Measurements from ENCODE around the gene SORCS3. TPM values are rescaled to one million over a fixed set of nuclear protein-coding genes. Genes with fewer than 3 reads are reported as not detected.

SORCS3 gene
- total RNA-seq, 2 donors from 2014 or later, result not detected

- Mint-ChIP-seq H3K4me3 (no peak overlapping the region), H3K4me1 (ENCODE audit: low read depth in 2 of 2) (no peaks in the 10 kb centered on the region), H3K27me3 (no peaks in the 10 kb centered on the region), H3K27ac (no peak overlapping the region), H3K9me3 (peaks cover 8% of the 10 kb centered on the region), H3K36me3 (no peaks in the 10 kb centered on the region)
- ATAC-seq (no peak), DNase-seq (ENCODE audit: low spot score) (no peak)
Measured at GRCh38 chr10:105195831-105196230, 554.7 kb downstream of the SORCS3 start.

- no peak for DNase-seq (ENCODE audit: low spot score)
- Mint-ChIP-seq H3K36me3 (no peaks in the 10 kb centered on the region), H3K27ac (no peak overlapping the region), H3K4me3 (no peak overlapping the region), H3K27me3 (no peaks in the 10 kb centered on the region), H3K9me3 (peaks cover 13% of the 10 kb centered on the region), H3K4me1 (ENCODE audit: low read depth in 2 of 2) (no peaks in the 10 kb centered on the region)
- no peak for ATAC-seq
Measured at GRCh38 chr10:105197598-105198364, 556.7 kb downstream of the SORCS3 start.

DNA sequence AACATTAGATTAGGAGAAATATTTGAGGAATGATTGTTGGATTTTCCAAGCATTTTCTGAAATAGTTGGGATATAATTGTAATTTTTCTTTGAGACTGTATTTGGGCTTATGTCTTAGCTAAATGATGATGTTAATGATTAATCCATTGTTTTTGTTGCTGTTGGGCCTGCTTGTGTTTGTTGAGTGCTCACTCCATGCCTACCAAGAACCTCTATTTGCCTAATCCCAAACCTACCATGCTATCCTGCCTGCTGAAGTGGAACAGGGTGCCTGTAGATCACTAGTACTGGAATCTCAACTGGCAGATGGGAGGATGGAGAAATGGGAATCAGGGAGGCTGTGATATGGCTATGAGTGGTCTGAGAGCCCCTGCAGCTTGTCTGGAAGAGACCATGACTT is 565.5 kb downstream of the SORCS3 start:
- Mint-ChIP-seq H3K27me3 (no peaks in the 10 kb centered on the region), H3K4me1 (ENCODE audit: low read depth in 2 of 2) (no peaks in the 10 kb centered on the region), H3K36me3 (no peaks in the 10 kb centered on the region), H3K27ac (no peak overlapping the region), H3K4me3 (no peak overlapping the region), H3K9me3 (peaks cover 11% of the 10 kb centered on the region)
- DNase-seq (ENCODE audit: low spot score), result no peak
- ATAC-seq, result no peak

DNA sequence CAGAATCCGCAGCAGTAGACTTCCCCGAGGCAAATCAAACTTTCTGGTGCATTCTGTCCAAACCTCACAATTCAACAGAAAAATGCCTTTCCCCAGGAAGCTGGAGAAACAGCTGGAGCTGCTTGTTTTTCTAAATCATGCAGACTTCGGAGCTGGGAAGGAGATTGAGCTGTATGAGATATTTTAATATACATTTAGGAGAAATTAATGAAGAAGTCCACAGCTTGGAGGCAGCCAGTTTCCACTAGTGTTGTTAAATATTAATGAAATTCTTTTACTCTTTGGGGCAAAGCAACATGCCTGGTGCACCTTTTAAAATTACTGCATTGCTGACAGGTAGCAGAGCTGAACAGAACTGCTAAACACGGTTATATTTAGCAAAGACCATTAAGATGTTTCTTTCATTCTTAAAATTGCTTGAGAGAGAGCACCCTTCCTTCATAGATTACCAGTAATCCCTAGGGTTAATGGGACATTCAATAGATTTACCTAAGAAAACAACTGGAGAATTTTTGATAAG is 566.4 kb downstream of the SORCS3 start:
- DNase-seq (ENCODE audit: low spot score), result no peak
- Mint-ChIP-seq H3K4me1 (ENCODE audit: low read depth in 2 of 2) (no peaks in the 10 kb centered on the region), H3K4me3 (no peak overlapping the region), H3K9me3 (peaks cover 11% of the 10 kb centered on the region), H3K27me3 (no peaks in the 10 kb centered on the region), H3K27ac (no peak overlapping the region), H3K36me3 (no peaks in the 10 kb centered on the region)
- no peak for ATAC-seq

DNA sequence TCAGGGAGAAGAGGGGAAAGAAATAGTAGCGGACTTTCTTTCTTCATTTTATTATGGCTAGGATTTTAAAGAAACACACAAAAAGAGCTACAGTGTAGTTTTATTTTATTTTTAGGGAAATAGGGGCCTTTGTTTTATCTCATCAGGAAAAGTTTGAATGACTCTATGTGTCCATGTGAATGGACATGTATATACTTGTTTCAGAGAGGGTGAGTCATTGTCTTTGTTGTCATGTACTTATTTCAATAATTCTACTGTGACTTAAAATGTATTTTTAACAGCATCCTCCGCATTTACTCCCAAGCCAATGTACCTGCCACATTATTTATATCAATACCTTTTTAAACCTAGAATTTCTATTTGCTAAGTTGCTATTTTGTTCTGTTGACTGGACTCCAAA is 569.5 kb downstream of the SORCS3 start:
- Mint-ChIP-seq H3K4me1 (ENCODE audit: low read depth in 2 of 2) (no peaks in the 10 kb centered on the region), H3K27ac (no peak overlapping the region), H3K36me3 (no peaks in the 10 kb centered on the region), H3K27me3 (no peaks in the 10 kb centered on the region), H3K4me3 (no peak overlapping the region), H3K9me3 (peaks cover 18% of the 10 kb centered on the region)
- ATAC-seq, result no peak
- no peak for DNase-seq (ENCODE audit: low spot score)

DNA sequence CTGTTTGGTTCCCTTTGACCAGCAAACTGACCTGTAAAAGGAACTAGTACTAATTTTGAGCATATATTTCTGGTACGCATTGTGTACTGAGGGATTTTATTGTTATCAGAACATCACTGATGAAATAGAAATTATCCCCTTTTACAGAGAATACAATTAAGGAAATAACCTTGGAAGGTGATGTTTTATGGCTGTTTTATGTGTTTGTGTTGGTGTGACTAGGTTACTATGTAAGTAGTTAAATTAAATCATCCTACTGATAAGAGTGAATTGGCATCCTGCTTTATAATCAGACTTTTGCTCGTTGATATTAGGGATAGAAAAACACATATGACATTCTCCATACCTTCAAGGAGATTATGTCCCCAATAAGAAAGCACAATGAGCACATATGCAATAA is 596.6 kb downstream of the SORCS3 start:
- Mint-ChIP-seq H3K36me3 (no peaks in the 10 kb centered on the region), H3K9me3 (peaks cover 5% of the 10 kb centered on the region), H3K27ac (no peak overlapping the region), H3K4me1 (ENCODE audit: low read depth in 2 of 2) (no peaks in the 10 kb centered on the region), H3K27me3 (no peaks in the 10 kb centered on the region), H3K4me3 (no peak overlapping the region)
- ATAC-seq (no peak), DNase-seq (ENCODE audit: low spot score) (no peak)

DNA sequence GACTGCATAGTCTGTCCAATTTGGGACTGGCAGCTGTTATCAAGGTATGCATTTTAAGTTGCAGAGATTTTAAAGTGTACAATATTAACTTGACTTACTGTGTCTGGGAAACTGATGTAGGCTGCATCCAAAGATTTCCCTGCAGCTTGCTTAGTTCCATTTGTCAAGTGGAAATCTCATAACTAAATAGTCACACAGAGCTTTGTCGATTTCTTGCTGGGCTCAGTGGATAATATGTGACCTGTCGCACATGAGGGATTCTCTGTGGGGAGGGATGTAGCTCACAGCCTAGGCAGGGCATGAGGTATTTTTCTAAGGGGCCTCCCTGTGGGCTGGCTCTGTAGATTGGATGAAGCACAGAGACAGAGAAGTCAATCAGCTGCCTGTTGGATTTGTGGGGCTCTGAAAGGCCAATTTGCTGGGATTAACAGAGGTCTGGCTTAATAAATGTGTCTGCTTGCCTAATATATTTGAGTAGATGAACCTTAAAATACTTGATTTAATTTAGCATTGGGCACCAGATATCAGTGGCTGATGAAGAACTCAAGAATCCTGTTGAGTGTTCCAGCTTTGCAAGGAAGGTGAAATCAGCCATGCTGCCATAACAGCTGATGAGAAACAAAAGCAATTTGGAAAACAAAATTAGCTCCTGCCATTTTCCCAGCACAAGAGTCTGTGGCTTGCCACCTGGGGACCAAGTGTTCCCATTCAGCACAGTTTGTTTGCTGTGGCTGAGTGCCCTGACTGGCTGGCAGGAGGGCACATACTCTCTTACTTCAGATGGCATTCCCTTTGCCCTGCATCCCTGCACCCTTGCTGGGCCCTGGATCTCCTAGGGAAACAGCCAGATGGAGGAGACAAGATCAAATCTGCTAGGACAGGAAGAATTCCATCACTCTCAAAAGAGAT is 598.5 kb downstream of the SORCS3 start:
- no peaks in the 10 kb centered on the region for H3K27me3 Mint-ChIP-seq
- H3K36me3 Mint-ChIP-seq, result no peaks in the 10 kb centered on the region
- ATAC-seq (no peak), DNase-seq (ENCODE audit: low spot score) (no peak)
- peaks cover 5% of the 10 kb centered on the region for H3K9me3 Mint-ChIP-seq
- H3K4me1 Mint-ChIP-seq (ENCODE audit: low read depth in 2 of 2), result no peaks in the 10 kb centered on the region
- no peak overlapping the region for H3K27ac Mint-ChIP-seq
- H3K4me3 Mint-ChIP-seq, result no peak overlapping the region

DNA sequence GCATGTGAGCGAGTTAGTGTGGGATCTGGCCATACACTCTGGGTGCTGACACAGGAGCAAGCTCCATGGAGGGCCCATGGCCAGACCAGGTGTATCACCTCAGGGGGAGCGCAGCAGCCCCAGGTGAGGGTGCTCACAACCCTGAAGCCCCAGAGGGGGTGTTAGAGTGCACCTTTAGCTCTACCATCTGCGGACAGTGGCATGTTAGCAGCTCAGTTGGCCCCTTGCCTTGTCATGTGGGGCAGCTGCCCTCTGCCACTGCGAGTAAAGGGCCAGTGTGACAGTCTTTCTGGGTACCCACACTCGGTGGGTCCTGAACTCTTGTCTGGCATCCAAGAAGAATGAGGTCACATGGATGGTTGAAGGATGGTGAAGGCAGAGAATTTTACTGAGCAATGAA is 600.2 kb downstream of the SORCS3 start:
- ATAC-seq (peak in 1 of 2 donors; percentile 52), DNase-seq (ENCODE audit: low spot score) (no peak)
- no peak overlapping the region for H3K4me3 Mint-ChIP-seq
- H3K27ac Mint-ChIP-seq, result no peak overlapping the region
- no peaks in the 10 kb centered on the region for H3K9me3 Mint-ChIP-seq
- H3K36me3 Mint-ChIP-seq, result no peaks in the 10 kb centered on the region
- no peaks in the 10 kb centered on the region for H3K27me3 Mint-ChIP-seq
- no peaks in the 10 kb centered on the region for H3K4me1 Mint-ChIP-seq (ENCODE audit: low read depth in 2 of 2)

DNA sequence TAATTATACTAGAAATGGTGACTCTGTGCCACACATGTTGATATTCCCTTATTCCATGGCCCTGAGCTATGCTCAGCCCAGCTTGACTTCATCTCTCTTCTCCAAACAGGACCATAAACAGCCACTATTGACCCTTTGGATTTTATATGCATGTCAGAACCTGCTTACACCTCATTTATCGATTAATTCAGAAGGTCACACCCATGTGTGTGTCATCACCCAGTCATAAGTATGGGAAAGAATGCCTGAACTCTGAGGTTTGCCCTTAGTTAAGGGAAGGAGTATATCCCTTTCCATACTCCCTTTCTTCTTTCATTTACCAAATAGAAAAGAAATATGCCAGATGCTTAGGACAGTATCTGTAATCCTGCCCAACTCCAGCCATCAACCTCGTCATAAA is 602.3 kb downstream of the SORCS3 start:
- no peak for ATAC-seq
- no peak overlapping the region for H3K27ac Mint-ChIP-seq
- H3K9me3 Mint-ChIP-seq, result no peaks in the 10 kb centered on the region
- H3K36me3 Mint-ChIP-seq, result no peaks in the 10 kb centered on the region
- no peaks in the 10 kb centered on the region for H3K4me1 Mint-ChIP-seq (ENCODE audit: low read depth in 2 of 2)
- no peaks in the 10 kb centered on the region for H3K27me3 Mint-ChIP-seq
- no peak for DNase-seq (ENCODE audit: low spot score)
- no peak overlapping the region for H3K4me3 Mint-ChIP-seq

GRCh38 chr10:105243825-105244224 is 602.7 kb downstream of the SORCS3 start:
- no peaks in the 10 kb centered on the region for H3K27me3 Mint-ChIP-seq
- no peaks in the 10 kb centered on the region for H3K36me3 Mint-ChIP-seq
- no peak overlapping the region for H3K27ac Mint-ChIP-seq
- DNase-seq (ENCODE audit: low spot score), result no peak
- no peaks in the 10 kb centered on the region for H3K4me1 Mint-ChIP-seq (ENCODE audit: low read depth in 2 of 2)
- H3K9me3 Mint-ChIP-seq, result peaks cover under 1% of the 10 kb centered on the region
- H3K4me3 Mint-ChIP-seq, result no peak overlapping the region
- ATAC-seq, result no peak

DNA sequence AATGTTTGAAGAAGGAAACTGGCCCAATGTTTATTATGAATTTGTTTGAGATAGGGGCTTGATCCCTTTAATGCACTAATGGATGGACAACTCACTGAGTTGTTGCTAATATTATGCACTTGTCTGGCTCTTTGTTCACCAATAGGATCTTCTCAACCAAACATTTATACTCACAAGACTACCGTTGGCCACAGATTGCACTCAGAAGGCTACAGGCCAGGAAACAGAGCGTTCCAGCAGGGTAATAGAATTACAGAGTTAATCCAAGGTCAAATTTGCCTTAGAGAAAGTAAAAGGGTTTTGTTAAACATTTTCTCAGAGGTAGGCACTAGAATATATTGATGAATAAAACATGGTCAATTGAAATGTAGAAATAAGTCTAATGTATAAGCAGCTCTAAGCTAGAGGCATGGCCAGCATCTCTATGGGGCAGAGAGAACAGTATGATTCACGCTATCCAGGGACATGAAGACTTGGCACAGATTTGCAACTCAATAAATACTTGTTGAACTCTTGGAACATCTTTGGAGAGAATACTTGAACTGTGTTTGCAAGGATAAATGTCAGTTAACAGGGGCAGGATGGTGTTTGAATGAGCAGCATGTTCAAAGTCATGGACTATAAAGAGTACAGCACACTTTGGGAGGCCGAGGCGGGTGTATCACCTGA is 606.9 kb downstream of the SORCS3 start:
- no peaks in the 10 kb centered on the region for H3K36me3 Mint-ChIP-seq
- H3K4me3 Mint-ChIP-seq, result no peak overlapping the region
- no peaks in the 10 kb centered on the region for H3K27me3 Mint-ChIP-seq
- ATAC-seq (no peak), DNase-seq (ENCODE audit: low spot score) (no peak)
- H3K27ac Mint-ChIP-seq, result no peak overlapping the region
- H3K9me3 Mint-ChIP-seq, result peaks cover 6% of the 10 kb centered on the region
- H3K4me1 Mint-ChIP-seq (ENCODE audit: low read depth in 2 of 2), result no peaks in the 10 kb centered on the region

GRCh38 chr10:105252911-105253310 is 611.8 kb downstream of the SORCS3 start:
- Mint-ChIP-seq H3K4me3 (no peak overlapping the region), H3K9me3 (peaks cover 10% of the 10 kb centered on the region), H3K27me3 (no peaks in the 10 kb centered on the region), H3K27ac (no peak overlapping the region), H3K4me1 (ENCODE audit: low read depth in 2 of 2) (no peaks in the 10 kb centered on the region), H3K36me3 (no peaks in the 10 kb centered on the region)
- DNase-seq (ENCODE audit: low spot score) (no peak), ATAC-seq (no peak)

- ATAC-seq (no peak), DNase-seq (ENCODE audit: low spot score) (no peak)
- Mint-ChIP-seq H3K27me3 (no peaks in the 10 kb centered on the region), H3K9me3 (peaks cover 10% of the 10 kb centered on the region), H3K4me1 (ENCODE audit: low read depth in 2 of 2) (no peaks in the 10 kb centered on the region), H3K27ac (no peak overlapping the region), H3K4me3 (no peak overlapping the region), H3K36me3 (no peaks in the 10 kb centered on the region)
Measured at GRCh38 chr10:105253515-105254212, 612.6 kb downstream of the SORCS3 start.
